ENCODE results near the gene L3MBTL2. TPM values are rescaled to one million over a fixed set of nuclear protein-coding genes. Genes with fewer than 3 reads are reported as not detected.

Gene L3MBTL2
- total RNA-seq, 3 donors from 2014 or later: 17.7 to 25.0 (median 18.9) TPM

GRCh38 chr22:41198027-41198580 lies 7.0 kb upstream of the L3MBTL2 start:
- no peaks in the 10 kb centered on the region for H3K9me3 ChIP-seq
- no peak overlapping the region for H3K4me3 ChIP-seq
- ATAC-seq: peak; percentile 36
- intact Hi-C loops (cut with DNase I, micrococcal nuclease): no loop called here
- H3K36me3 ChIP-seq (ENCODE audit: low read depth): no peaks in the 10 kb centered on the region
- peaks cover 15% of the 10 kb centered on the region for H3K4me1 ChIP-seq (ENCODE audit: low read depth)
- no peak for TF ChIP-seq CTCF (IDR thresholded peaks at IDR 0.05)
- DNase-seq: peak; percentile 58 to 66 (median 59)

- no peaks in the 10 kb centered on the region for H3K36me3 ChIP-seq (ENCODE audit: low read depth)
- ATAC-seq (no peak), DNase-seq (no peak)
- intact Hi-C loops (cut with DNase I, micrococcal nuclease): no loop called here
- peaks cover 21% of the 10 kb centered on the region for H3K4me1 ChIP-seq (ENCODE audit: low read depth)
- no peak overlapping the region for H3K4me3 ChIP-seq
- H3K9me3 ChIP-seq: no peaks in the 10 kb centered on the region
- no peak for TF ChIP-seq CTCF (IDR thresholded peaks at IDR 0.05)
Measured at GRCh38 chr22:41201141-41201540, 4.0 kb upstream of the L3MBTL2 start.

- ATAC-seq: no peak
- no peak for DNase-seq
- TF ChIP-seq CTCF (IDR thresholded peaks at IDR 0.05): no peak
- no peak overlapping the region for H3K4me3 ChIP-seq
- peaks cover 15% of the 10 kb centered on the region for H3K4me1 ChIP-seq (ENCODE audit: low read depth)
- intact Hi-C loops (cut with DNase I, micrococcal nuclease): no loop called here
- H3K36me3 ChIP-seq (ENCODE audit: low read depth): no peaks in the 10 kb centered on the region
- H3K9me3 ChIP-seq: no peaks in the 10 kb centered on the region
Measured at GRCh38 chr22:41203118-41203517, 2.0 kb upstream of the L3MBTL2 start.

- DNase-seq: no peak
- H3K4me1 ChIP-seq (ENCODE audit: low read depth): peaks cover 8% of the 10 kb centered on the region
- intact Hi-C loops (cut with DNase I, micrococcal nuclease): no loop called here
Measured at GRCh38 chr22:41204066-41204465, 1.0 kb upstream of the L3MBTL2 start.

GRCh38 chr22:41206719-41207118 lies 1.6 kb downstream of the L3MBTL2 start:
- no peak for TF ChIP-seq CTCF (IDR thresholded peaks at IDR 0.05)
- Histone ChIP-seq H3K36me3 (ENCODE audit: low read depth) (no peaks in the 10 kb centered on the region), H3K4me1 (ENCODE audit: low read depth) (peaks cover 8% of the 10 kb centered on the region), H3K4me3 (no peak overlapping the region), H3K9me3 (no peaks in the 10 kb centered on the region)
- intact Hi-C loops (cut with DNase I, micrococcal nuclease): no loop called here
- DNase-seq: peak in 1 of 3 donors; percentile 22
- no peak for ATAC-seq

More at GRCh38 chr22:41204066-41204465, 1.0 kb upstream of the L3MBTL2 start:
- no peak for TF ChIP-seq CTCF (IDR thresholded peaks at IDR 0.05)
- H3K36me3 ChIP-seq (ENCODE audit: low read depth): no peaks in the 10 kb centered on the region
- no peak overlapping the region for H3K4me3 ChIP-seq
- no peaks in the 10 kb centered on the region for H3K9me3 ChIP-seq
- ATAC-seq: no peak

GRCh38 chr22:41215409-41215808 lies 10.3 kb downstream of the L3MBTL2 start:
- no peaks in the 10 kb centered on the region for H3K36me3 ChIP-seq (ENCODE audit: low read depth)

More at GRCh38 chr22:41215409-41215808, 10.3 kb downstream of the L3MBTL2 start:
- no peak for ATAC-seq
- H3K4me3 ChIP-seq: no peak overlapping the region
- DNase-seq: no peak
- TF ChIP-seq CTCF (IDR thresholded peaks at IDR 0.05): no peak
- H3K4me1 ChIP-seq (ENCODE audit: low read depth): peaks cover 2% of the 10 kb centered on the region
- intact Hi-C loops (cut with DNase I, micrococcal nuclease): no loop called here
- H3K9me3 ChIP-seq: no peaks in the 10 kb centered on the region
